K562 (cell line): ENCODE measurements around the gene UBR4. TPM values are rescaled to one million over a fixed set of nuclear protein-coding genes. Genes with fewer than 3 reads are reported as not detected.

Experiments
- CHD4 ChIP-seq: fragments of 200-600 bp; sonication (generic); IDR thresholded peaks from 3 replicates; pipeline ENCODE4 v1.6.1; 2012; ENCODE audit warnings: low read depth, mild to moderate bottlenecking, mixed read lengths, low read length, inconsistent platforms; ENCODE audit not compliant: insufficient read depth, insufficient replicate concordance, poor library complexity, severe bottlenecking
- DMBX1 ChIP-seq: fragments of 250-450 bp; sonication (Bioruptor Pico); IDR thresholded peaks from 2 replicates; pipeline ENCODE4 v1.8.0; 2022; ENCODE audit warnings: inconsistent platforms, mild to moderate bottlenecking, moderate library complexity, borderline replicate concordance
- HDAC1 ChIP-seq, 2 experiments: fragments of 450-650 bp; IDR thresholded peaks; 2 replicates each; pipeline ENCODE4 v1.6.1; 2016 to 2017; ENCODE audit warnings: inconsistent platforms in 1 of 2, mild to moderate bottlenecking in 1 of 2, moderate library complexity in 1 of 2
- JUN ChIP-seq, 2 experiments: sonication (generic) in 1 of 2; formaldehyde crosslinking in 1 of 2; IDR thresholded peaks; 2 replicates each; pipeline versions ENCODE4 v1.6.1 to v1.8.0; 2012 to 2022; ENCODE audit warnings: borderline replicate concordance in 2 of 2, mild to moderate bottlenecking in 2 of 2, improper control_type of control experiment in 1 of 2, low read depth in 1 of 2, low read length in 1 of 2, missing genetic modification reagents in 1 of 2
- JUND ChIP-seq, 2 experiments: IDR thresholded peaks; 2 replicates in 1 of 2; 3 replicates in 1 of 2; pipeline ENCODE4 v1.6.1; 2011; ENCODE audit warnings: borderline replicate concordance in 2 of 2, low read depth in 2 of 2, low read length in 2 of 2, improper control_type of control experiment in 1 of 2, missing biosample characterization in 1 of 2, missing genetic modification characterization in 1 of 2, missing genetic modification reagents in 1 of 2
- MECOM ChIP-seq: fragments of 250-450 bp; sonication (Bioruptor Pico); IDR thresholded peaks from 2 replicates; pipeline ENCODE4 v1.8.0; 2022; ENCODE audit warnings: inconsistent platforms
- MIER1 ChIP-seq: fragments of 450-650 bp; IDR thresholded peaks from 2 replicates; pipeline ENCODE4 v1.6.1; 2016; ENCODE audit warnings: antibody characterized with exemption, mild to moderate bottlenecking, low read depth
- TCF7L2 ChIP-seq: fragments of 150-350 bp; IDR thresholded peaks from 2 replicates; pipeline ENCODE4 v1.6.1; 2016; ENCODE audit warnings: low read depth, mild to moderate bottlenecking, low read length, moderate library complexity
- ZBTB33 ChIP-seq: sonication (generic); formaldehyde crosslinking; IDR thresholded peaks from 2 replicates; pipeline ENCODE4 v1.8.1; 2023; ENCODE audit warnings: mild to moderate bottlenecking, missing genetic modification reagents
- ZNF24 ChIP-seq: fragments of 450-650 bp; IDR thresholded peaks from 2 replicates; pipeline ENCODE4 v1.6.1; 2016
- ZNF398 ChIP-seq: fragments of 250-450 bp; sonication (Bioruptor Pico); IDR thresholded peaks from 2 replicates; pipeline ENCODE4 v1.8.0; 2021; ENCODE audit warnings: moderate library complexity, mild to moderate bottlenecking, inconsistent platforms
- ZNF696 ChIP-seq: fragments of 250-450 bp; sonication (Bioruptor Pico); conservative IDR thresholded peaks from 2 replicates; pipeline ENCODE4 v1.4.0; 2020; ENCODE audit warnings: mild to moderate bottlenecking, moderate library complexity
- polyA plus RNA-seq, 8 experiments: library from polyadenylated mRNA; depleted of rRNA in 4 of 8; stranded (reverse) in 5 of 8; unstranded in 3 of 8; fragments of >200 nt; fragmentation: Nextera tagmentation in 2 of 8; fragmentation: Illumina TruSeq in 1 of 8; extraction: Ambion mirVana in 2 of 8; extraction: Trizol in 1 of 8; gene quantifications; 2 replicates each; pipeline versions ENCODE4 v1.2.1 to v1.2.3, GENCODE V29; 2011 to 2014; ENCODE audit warnings: inconsistent platforms in 1 of 8, missing spikeins in 1 of 8
- total RNA-seq, 7 experiments: library from RNA; depleted of rRNA in 6 of 7; stranded (reverse); fragments of >200 nt in 6 of 7; fragmentation: Illumina TruSeq in 2 of 7; extraction: Trizol in 2 of 7; gene quantifications; 2 replicates each; pipeline versions ENCODE4 v1.2.1 to v1.2.3, GENCODE V29; 2011 to 2021; ENCODE audit warnings: low replicate concordance in 1 of 7

Gene UBR4
- total and polyA plus RNA-seq, 9 of the 15 experiments (the other 6 are each of a cell fraction or from before 2014, with no cell fraction given): 55.4 to 277 (median 123) TPM

GRCh38 chr1:19083081-19083480, 127.0 kb downstream of the UBR4 start (continued):
- TF ChIP-seq ZNF398 (CRISPR knock-in tag): no peak
- TF ChIP-seq ZNF696 (CRISPR knock-in tag): no peak
- TF ChIP-seq MIER1: no peak
- TF ChIP-seq JUN (IDR thresholded peaks at IDR 0.05; ENCODE audit: borderline replicate concordance, low read depth, low read length): peak; percentile 39; the same call in 1 of the 2 replicates
- TF ChIP-seq JUN (CRISPR knock-in tag; IDR thresholded peaks at IDR 0.05; ENCODE audit: borderline replicate concordance): no peak
- peak; percentile 32; the same call in 1 of the 2 replicates for TF ChIP-seq JUND (IDR thresholded peaks at IDR 0.05; ENCODE audit: borderline replicate concordance, low read depth, low read length)
- no peak for TF ChIP-seq JUND (tag; IDR thresholded peaks at IDR 0.05; ENCODE audit: borderline replicate concordance, low read depth, low read length)
- peak; percentile 79 for TF ChIP-seq ZBTB33 (CRISPR knock-in tag)
- TF ChIP-seq ZNF24: no peak
- TF ChIP-seq MECOM: no peak
- TF ChIP-seq CHD4: no peak
- TF ChIP-seq HDAC1 (IDR thresholded peaks at IDR 0.05): no peak
- TF ChIP-seq DMBX1: peak; percentile 60; the same call in 1 of the 2 replicates
- no peak for TF ChIP-seq TCF7L2
